H1 (cell line): ENCODE results near the gene IQCE. TPM values are rescaled to one million over a fixed set of nuclear protein-coding genes. Genes with fewer than 3 reads are reported as not detected.

ENCODE experiments used
- CTCF ChIA-PET: fragments of 300-600 bp; sonication (Branson Sonifier 250); formaldehyde crosslinking; loops from one replicate; lab custom pipeline; 2021; ENCODE audit not compliant: partially characterized antibody; lab: Charles Lee
- POLR2A ChIA-PET: fragments of 300-600 bp; sonication (Branson Sonifier 250); formaldehyde crosslinking; loops from one replicate; lab custom pipeline; 2021; ENCODE audit warnings: inconsistent platforms; ENCODE audit not compliant: partially characterized antibody; lab: Charles Lee
- DNase-seq, 2 experiments: peaks; one replicate each; pipeline versions ENCODE4 v3.0.0 to v3.0.0-alpha.2; 2010 to 2022; ENCODE audit warnings: low spot score in 2 of 2, low read depth in 1 of 2, mixed read lengths in 1 of 2
- FAIRE-seq: peaks from 2 replicates; lab custom pipeline; 2011; peaks lifted over from hg19 to GRCh38; lab: Jason Lieb, UNC
- H2AFZ ChIP-seq: 2 replicates; pipeline ENCODE4 v1.8.1; 2012; ENCODE audit warnings: low read length, inconsistent platforms
- H2AK5ac ChIP-seq: 2 replicates; pipeline ENCODE4 v1.6.1; 2013; ENCODE audit warnings: low read depth, low read length
- H2BK120ac ChIP-seq: replicated peaks from 2 replicates; pipeline ENCODE3; 2013; ENCODE audit warnings: low read depth, low read length, inconsistent platforms
- H2BK12ac ChIP-seq: 2 replicates; pipeline ENCODE4 v1.6.1; 2013; ENCODE audit warnings: low read depth, low read length
- H2BK15ac ChIP-seq: 2 replicates; pipeline ENCODE4 v1.6.1; 2013; ENCODE audit warnings: low read length
- H2BK20ac ChIP-seq: 2 replicates; pipeline ENCODE4 v1.6.1; 2013; ENCODE audit warnings: low read length
- H2BK5ac ChIP-seq: 2 replicates; pipeline ENCODE4 v1.6.1; 2013; ENCODE audit warnings: low read depth, low read length
- H3K14ac ChIP-seq: 2 replicates; pipeline ENCODE4 v1.6.1; 2013; ENCODE audit warnings: inconsistent platforms; ENCODE audit not compliant: insufficient read length
- H3K18ac ChIP-seq: 2 replicates; pipeline ENCODE4 v1.6.1; 2013; ENCODE audit warnings: low read length; ENCODE audit errors: extremely low read depth
- H3K23ac ChIP-seq: 2 replicates; pipeline ENCODE4 v1.6.1; 2013; ENCODE audit warnings: inconsistent platforms; ENCODE audit not compliant: insufficient read length
- H3K23me2 ChIP-seq: 2 replicates; pipeline ENCODE4 v1.6.1; 2013; ENCODE audit warnings: low read depth, low read length
- H3K27ac ChIP-seq: 2 replicates; pipeline ENCODE4 v1.6.1; 2011; ENCODE audit warnings: low read depth, low read length, inconsistent platforms
- H3K27me3 ChIP-seq, 4 experiments: replicated peaks in 1 of 4; 1 replicate in 1 of 4; 2 replicates in 3 of 4; pipeline versions ENCODE4 v1.6.1 to v1.8.1; 2011 to 2013; ENCODE audit warnings: low read length in 3 of 4, mild to moderate bottlenecking in 3 of 4, inconsistent platforms in 2 of 4, mixed read lengths in 2 of 4, moderate library complexity in 1 of 4; ENCODE audit not compliant: control insufficient read depth in 3 of 4, insufficient read depth in 3 of 4; ENCODE audit errors: extremely low read depth in 1 of 4
- H3K36me3 ChIP-seq, 4 experiments: 2 replicates each; pipeline versions ENCODE4 v1.6.1 to v1.8.1; 2011 to 2013; ENCODE audit warnings: mild to moderate bottlenecking in 4 of 4, low read length in 3 of 4, moderate library complexity in 2 of 4, control low read depth in 1 of 4, inconsistent platforms in 1 of 4; ENCODE audit not compliant: insufficient read depth in 4 of 4, control insufficient read depth in 2 of 4
- H3K4ac ChIP-seq: replicated peaks from 2 replicates; pipeline ENCODE3; 2013; ENCODE audit warnings: low read length, low read depth, mixed read lengths, inconsistent platforms; ENCODE audit not compliant: insufficient read length
- H3K4me1 ChIP-seq, 4 experiments: replicated peaks in 1 of 4; 1 replicate in 1 of 4; 2 replicates in 3 of 4; pipeline versions ENCODE4 v1.6.1 to v1.8.1; 2011 to 2013; ENCODE audit warnings: low read length in 3 of 4, inconsistent platforms in 2 of 4, mixed read lengths in 1 of 4; ENCODE audit not compliant: insufficient read depth in 4 of 4, control insufficient read depth in 3 of 4
- H3K4me2 ChIP-seq, 2 experiments: 2 replicates each; pipeline versions ENCODE4 v1.6.1 to v1.8.1; 2011 to 2013; ENCODE audit warnings: low read depth in 2 of 2, low read length in 2 of 2, control low read depth in 1 of 2, inconsistent platforms in 1 of 2, mild to moderate bottlenecking in 1 of 2; ENCODE audit not compliant: insufficient read depth in 1 of 2
- H3K4me3 ChIP-seq, 4 experiments: fragments of 200-600, 300-600 bp in 1 of 4; sonication (generic), shearing (Covaris generic), sonication (Bioruptor Twin) in 1 of 4; 2 replicates each; pipeline versions ENCODE4 v1.5.1 to v1.8.1; 2011 to 2016; ENCODE audit warnings: low read length in 4 of 4, low read depth in 3 of 4, control low read depth in 2 of 4, inconsistent platforms in 2 of 4, mild to moderate bottlenecking in 2 of 4, mixed read lengths in 1 of 4, moderate library complexity in 1 of 4; ENCODE audit not compliant: insufficient read depth in 2 of 4; ENCODE audit errors: extremely low read depth in 1 of 4
- H3K56ac ChIP-seq: replicated peaks from 2 replicates; pipeline ENCODE3; 2013; ENCODE audit warnings: low read depth, mild to moderate bottlenecking, mixed read lengths, low read length, inconsistent platforms; ENCODE audit not compliant: insufficient read length
- H3K79me1 ChIP-seq: 2 replicates; pipeline ENCODE4 v1.6.1; 2013; ENCODE audit warnings: low read depth, low read length, control low read depth
- H3K79me2 ChIP-seq, 2 experiments: 2 replicates each; pipeline versions ENCODE4 v1.6.1 to v1.8.1; 2012 to 2013; ENCODE audit warnings: low read length in 2 of 2, mild to moderate bottlenecking in 2 of 2, inconsistent platforms in 1 of 2; ENCODE audit not compliant: insufficient read depth in 2 of 2, control insufficient read depth in 1 of 2
- H3K9ac ChIP-seq, 4 experiments: replicated peaks in 1 of 4; 1 replicate in 1 of 4; 2 replicates in 3 of 4; pipeline versions ENCODE4 v1.6.1 to v1.8.1; 2011 to 2013; ENCODE audit warnings: low read depth in 3 of 4, low read length in 3 of 4, control low read depth in 2 of 4, mild to moderate bottlenecking in 2 of 4, moderate library complexity in 2 of 4, inconsistent platforms in 1 of 4; ENCODE audit errors: extremely low read depth in 1 of 4
- H3K9me3 ChIP-seq, 2 experiments: 2 replicates each; pipeline versions ENCODE4 v1.6.1 to v1.8.1; 2012 to 2013; ENCODE audit warnings: mild to moderate bottlenecking in 2 of 2, moderate library complexity in 2 of 2, control low read depth in 1 of 2, inconsistent platforms in 1 of 2, low read depth in 1 of 2, low read length in 1 of 2, mixed read lengths in 1 of 2; ENCODE audit not compliant: insufficient read depth in 2 of 2
- H4K20me1 ChIP-seq, 2 experiments: replicated peaks in 1 of 2; 2 replicates each; pipeline versions ENCODE3 to v1.8.1; 2011 to 2013; ENCODE audit warnings: inconsistent platforms in 2 of 2, low read length in 2 of 2, mild to moderate bottlenecking in 1 of 2; ENCODE audit not compliant: insufficient read depth in 2 of 2, control insufficient read depth in 1 of 2
- H4K5ac ChIP-seq: 2 replicates; pipeline ENCODE4 v1.6.1; 2013; ENCODE audit warnings: low read length, low read depth, mixed read lengths, inconsistent platforms; ENCODE audit not compliant: insufficient read length
- H4K8ac ChIP-seq: 2 replicates; pipeline ENCODE4 v1.8.0; 2013; ENCODE audit warnings: mild to moderate bottlenecking, moderate library complexity, low read length, inconsistent platforms; ENCODE audit not compliant: insufficient read depth; ENCODE audit errors: extremely low read depth
- H4K91ac ChIP-seq: replicated peaks from 2 replicates; pipeline ENCODE3; 2013; ENCODE audit warnings: low read length, mixed read lengths, inconsistent platforms; ENCODE audit not compliant: insufficient read length
- CEBPB ChIP-seq: IDR thresholded peaks from 2 replicates; pipeline ENCODE4 v1.6.1; 2012; ENCODE audit warnings: low read depth, low read length
- CREB1 ChIP-seq: IDR thresholded peaks from 2 replicates; pipeline ENCODE4 v1.6.1; 2012; ENCODE audit warnings: inconsistent platforms
- CTBP2 ChIP-seq: IDR thresholded peaks from 2 replicates; pipeline ENCODE4 v1.7.0; 2011; ENCODE audit warnings: borderline replicate concordance, mild to moderate bottlenecking, moderate library complexity, mixed read lengths, low read length; ENCODE audit not compliant: insufficient read depth, insufficient read length
- EGR1 ChIP-seq: IDR thresholded peaks from 2 replicates; pipeline ENCODE4 v1.6.1; 2011; ENCODE audit warnings: low read depth, low read length, borderline replicate concordance
- FOSL1 ChIP-seq: IDR thresholded peaks from 2 replicates; pipeline ENCODE4 v1.6.1; 2011; ENCODE audit warnings: mild to moderate bottlenecking, low read depth, low read length, moderate library complexity; ENCODE audit not compliant: insufficient read depth
- GABPA ChIP-seq: IDR thresholded peaks from 2 replicates; pipeline ENCODE4 v1.6.1; 2011; ENCODE audit warnings: mild to moderate bottlenecking, low read length, moderate library complexity, borderline replicate concordance; ENCODE audit not compliant: insufficient read depth
- JUND ChIP-seq: IDR thresholded peaks from 2 replicates; pipeline ENCODE4 v1.6.1; 2011; ENCODE audit warnings: mild to moderate bottlenecking, improper control_type of control experiment, low read length
- KDM1A ChIP-seq: fragments of 200-600, 300-600 bp; sonication (generic); IDR thresholded peaks from 2 replicates; pipeline ENCODE4 v1.7.1; 2016; ENCODE audit warnings: mild to moderate bottlenecking, low read length, borderline replicate concordance
- NRF1 ChIP-seq: IDR thresholded peaks from 2 replicates; pipeline ENCODE4 v1.6.1; 2011; ENCODE audit warnings: mild to moderate bottlenecking, low read depth, low read length, improper control_type of control experiment
- POU5F1 ChIP-seq: IDR thresholded peaks from 2 replicates; pipeline ENCODE4 v1.6.1; 2011; ENCODE audit warnings: low read depth, mild to moderate bottlenecking, low read length, moderate library complexity
- WGBS, 2 experiments: shearing (Covaris generic) in 1 of 2; methylation state at CpG; one replicate each; pipeline versions ENCODE4 v1.1.6 to v1.1.7; 2013 to 2015; ENCODE audit warnings: low lambda C conversion rate in 2 of 2, mixed read lengths in 2 of 2, inconsistent platforms in 1 of 2, low coverage in 1 of 2, missing lambda C conversion rate in 1 of 2; ENCODE audit not compliant: insufficient replicate concordance in 2 of 2, insufficient coverage in 1 of 2, insufficient read length in 1 of 2; ENCODE audit errors: extremely low coverage in 1 of 2, missing lambda C conversion rate in 1 of 2; 5-methylcytosine and 5-hydroxymethylcytosine counted together
- polyA plus RNA-seq, 7 experiments: library from polyadenylated mRNA; depleted of rRNA in 3 of 7; stranded (reverse) in 5 of 7; unstranded in 2 of 7; fragments of >200 nt in 5 of 7; fragments of 200-250 nt in 2 of 7; gene quantifications; 1 replicate in 5 of 7; 2 replicates in 1 of 7; 4 replicates in 1 of 7; pipeline versions ENCODE4 v1.2.1 to v1.2.3, GENCODE V29; 2011 to 2013; ENCODE audit warnings: missing spikeins in 2 of 7, mixed read lengths in 2 of 7
- total RNA-seq: library from RNA; stranded (reverse); fragmentation: NEBNext Ultra II Directional; extraction: Animal tissue kit (Norgen Biotek cat#: 25700); gene quantifications from 2 replicates; pipeline ENCODE4 v1.2.1, GENCODE V29; 2021
- TF ChIP-seq, protein P1 (sequence below): IDR thresholded peaks from 2 replicates; pipeline ENCODE4 v1.6.1; 2012; ENCODE audit warnings: inconsistent platforms

Gene IQCE
- total and polyA plus RNA-seq, 2 of the 8 experiments (the other 6 are each of a cell fraction or from before 2014, with no cell fraction given), result 2.2 to 4.9 TPM

DNA sequence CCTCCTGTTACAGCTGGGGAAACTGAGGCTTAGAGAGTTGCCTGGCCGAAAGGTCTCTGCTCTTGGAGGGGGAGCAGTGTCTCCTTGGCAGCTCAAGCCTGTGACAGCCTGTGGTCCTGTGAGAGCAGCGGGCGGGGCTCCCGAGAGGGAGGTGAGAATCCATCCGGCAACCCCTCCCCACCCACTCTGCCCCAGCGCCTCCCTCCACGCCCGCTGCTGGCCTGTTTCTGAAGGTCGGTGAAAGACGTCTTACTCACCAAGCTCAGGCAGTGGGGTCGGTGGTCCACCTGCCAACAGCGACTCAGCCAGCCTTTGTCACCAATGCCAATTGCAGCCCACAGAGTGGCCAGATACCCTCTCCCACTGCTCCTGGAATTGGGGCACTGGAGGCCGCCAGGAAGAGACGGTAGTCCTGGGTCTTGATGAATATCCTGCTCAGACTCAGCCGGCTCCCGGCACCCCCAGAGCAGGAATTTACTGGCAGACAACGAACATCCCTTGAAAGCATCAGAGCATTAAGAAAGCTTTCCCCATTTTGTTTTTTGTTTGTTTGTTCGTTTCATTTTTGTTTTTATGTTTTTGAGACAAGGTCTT is 65.6 kb downstream of the IQCE start:
- 88% methylated on average over 18 of the region's 18 CpGs; no CpG with 5 or more reads in 1 of the 2 experiments for WGBS, 2 experiments
- Histone ChIP-seq H4K5ac (no peak overlapping the region), H2BK12ac (peak overlapping the region; percentile 5; the same call in 1 of the 2 replicates), H3K4me2 (no peak overlapping the region), H4K20me1 (no peaks in the 10 kb centered on the region), H3K27me3 (no peaks in the 10 kb centered on the region), H3K23me2 (no peaks in the 10 kb centered on the region; the same call in 1 of the 2 replicates), H3K4me3 (no peak overlapping the region), H2BK120ac (peak overlapping the region; percentile 54), H3K27ac (no peak overlapping the region), H3K36me3 (no peaks in the 10 kb centered on the region), H3K23ac (no peak overlapping the region), H2AK5ac (no peak overlapping the region; the same call in 1 of the 2 replicates), H2BK15ac (peak overlapping the region; percentile 98; the same call in 1 of the 2 replicates), H3K4me1 (peaks cover 0 to 22% (median 18%) of the 10 kb centered on the region in 4 experiments; a peak in 6 of 7 replicates), H3K18ac (no peak overlapping the region; the same call in 1 of the 2 replicates), H2BK20ac (peak overlapping the region; percentile 61; the same call in 1 of the 2 replicates), H3K79me1 (no peaks in the 10 kb centered on the region), H3K14ac (no peak overlapping the region), H3K79me2 (no peaks in the 10 kb centered on the region), H3K56ac (no peak overlapping the region), H3K4ac (peak overlapping the region; percentile 69), H2BK5ac (0 out of 2 replicates have a peak overlapping the region, but pooled peaks have one; percentile 60), H4K8ac (no peak overlapping the region; the same call in 1 of the 2 replicates), H4K91ac (peak overlapping the region; percentile 85), H2AFZ (no peak overlapping the region), H3K9ac (no peak overlapping the region), H3K9me3 (no peaks in the 10 kb centered on the region)
- POLR2A ChIA-PET, result interaction anchor here (0.6 to 2.4 kb wide), 4 partner anchors 9 to 28 kb away, joined by 3 to 7 read pairs (median 3); no protein-coding TSS in a partner anchor
- CTCF ChIA-PET, result interaction anchor here (0.6 to 3.6 kb wide), 5 partner anchors 12 to 156 kb away, joined by 3 to 9 read pairs (median 3); no protein-coding TSS in a partner anchor
- DNase-seq (no peak), FAIRE-seq (no peak)
- TF ChIP-seq NRF1, result no peak
- no peak for TF ChIP-seq CTBP2
- no peak for TF ChIP-seq CEBPB
- no peak for TF ChIP-seq EGR1
- TF ChIP-seq KDM1A, result no peak
- TF ChIP-seq, protein P1, sequence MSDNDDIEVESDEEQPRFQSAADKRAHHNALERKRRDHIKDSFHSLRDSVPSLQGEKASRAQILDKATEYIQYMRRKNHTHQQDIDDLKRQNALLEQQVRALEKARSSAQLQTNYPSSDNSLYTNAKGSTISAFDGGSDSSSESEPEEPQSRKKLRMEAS, result no peak
- TF ChIP-seq JUND, result no peak
- no peak for TF ChIP-seq POU5F1
- TF ChIP-seq CREB1, result no peak
- no peak for TF ChIP-seq FOSL1
- no peak for TF ChIP-seq GABPA
